Stimulated activated CD4-positive, alpha-beta T cell treated with anti-CD3 and anti-CD28 coated beads, Interleukin-15, amount 100 ng/mL, for 1 hour (primary cell): ENCODE results near the gene LCN9.
"Not testable (repeated sequence)": the region's sequence is repeated elsewhere in the genome, so short reads cannot be mapped to it uniquely, and the experiment has no call there.

ENCODE experiments used
- DNase-seq, 2 donors: peaks; one replicate each; pipeline ENCODE4 v3.0.0-alpha.2; 2020; ENCODE audit warnings: low read depth in 1 of 2, low spot score in 1 of 2

The LCN9 gene

GRCh38 chr9:135670721-135671590 lies 7.8 kb downstream of the LCN9 start:
- no peak for DNase-seq

GRCh38 chr9:135671591-135672041 lies 8.5 kb downstream of the LCN9 start:
- no peak for DNase-seq

GRCh38 chr9:135672786-135673185 lies 9.7 kb downstream of the LCN9 start:
- not testable (repeated sequence) for DNase-seq

- no peak for DNase-seq
Measured at GRCh38 chr9:135673941-135674340, 10.8 kb downstream of the LCN9 start.

DNA sequence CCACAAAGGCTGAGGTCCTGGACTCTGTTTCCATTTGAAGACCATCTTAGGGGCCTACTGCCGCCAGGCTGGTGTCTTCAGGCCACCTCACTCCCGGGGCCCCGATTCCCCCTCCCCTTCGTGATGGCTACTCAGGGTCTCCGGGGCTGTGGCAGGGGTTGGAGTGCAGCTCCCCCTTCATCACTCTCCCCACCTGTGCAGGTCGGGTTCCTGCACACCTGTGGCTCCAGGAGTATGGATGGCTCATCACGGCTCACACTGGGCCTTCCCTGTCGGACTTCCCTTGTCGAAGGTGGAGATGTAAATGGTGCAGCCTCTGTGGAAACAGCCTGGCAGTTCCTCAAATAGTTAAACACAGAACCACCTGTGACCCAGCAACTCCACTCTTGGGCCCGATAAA lies 11.9 kb downstream of the LCN9 start:
- DNase-seq: no peak

GRCh38 chr9:135676891-135677290 lies 13.8 kb downstream of the LCN9 start:
- no peak for DNase-seq

GRCh38 chr9:135677641-135678168 lies 14.6 kb downstream of the LCN9 start:
- DNase-seq: no peak

GRCh38 chr9:135678236-135679017 lies 15.3 kb downstream of the LCN9 start:
- no peak for DNase-seq

DNA sequence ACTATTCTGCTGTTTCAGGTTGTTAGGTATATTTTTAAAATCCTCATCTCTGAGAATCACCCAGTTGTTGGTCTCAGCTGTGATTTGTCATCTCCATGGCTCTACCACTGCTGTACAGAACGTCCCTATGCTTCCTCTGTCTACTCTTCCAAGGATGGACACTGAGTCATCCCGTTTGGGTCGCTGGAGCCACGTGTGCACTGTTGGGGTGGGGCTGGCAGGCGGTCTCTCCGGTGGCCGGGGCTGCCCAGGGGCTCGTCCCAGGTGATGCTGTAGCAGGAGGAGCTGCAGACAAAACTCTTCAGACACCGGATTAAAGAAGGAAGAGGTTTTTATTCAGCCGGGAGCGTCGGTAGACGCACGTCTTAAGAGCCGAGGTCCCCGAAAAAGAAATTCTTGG lies 16.9 kb downstream of the LCN9 start:
- DNase-seq: no peak

DNA sequence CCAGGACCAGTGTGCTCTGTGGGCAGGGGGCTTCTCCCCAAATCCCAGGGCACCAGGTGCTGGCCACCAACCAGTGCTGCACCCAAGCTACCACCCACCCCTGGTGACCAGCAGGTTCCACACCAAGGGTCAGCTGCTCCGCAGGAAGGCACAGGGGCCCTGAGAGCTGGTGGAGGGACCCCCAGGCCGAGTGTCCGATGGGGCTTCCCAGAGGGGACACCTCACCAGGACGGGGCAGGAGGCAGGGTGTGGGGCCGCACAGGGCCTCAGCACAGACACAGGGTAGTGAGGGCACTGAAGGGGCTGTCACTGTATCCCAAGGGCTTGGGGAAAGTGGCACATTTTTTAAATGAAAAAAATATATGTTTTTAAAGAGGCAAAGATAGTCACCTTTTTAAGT lies 18.1 kb downstream of the LCN9 start:
- DNase-seq: no peak

DNA sequence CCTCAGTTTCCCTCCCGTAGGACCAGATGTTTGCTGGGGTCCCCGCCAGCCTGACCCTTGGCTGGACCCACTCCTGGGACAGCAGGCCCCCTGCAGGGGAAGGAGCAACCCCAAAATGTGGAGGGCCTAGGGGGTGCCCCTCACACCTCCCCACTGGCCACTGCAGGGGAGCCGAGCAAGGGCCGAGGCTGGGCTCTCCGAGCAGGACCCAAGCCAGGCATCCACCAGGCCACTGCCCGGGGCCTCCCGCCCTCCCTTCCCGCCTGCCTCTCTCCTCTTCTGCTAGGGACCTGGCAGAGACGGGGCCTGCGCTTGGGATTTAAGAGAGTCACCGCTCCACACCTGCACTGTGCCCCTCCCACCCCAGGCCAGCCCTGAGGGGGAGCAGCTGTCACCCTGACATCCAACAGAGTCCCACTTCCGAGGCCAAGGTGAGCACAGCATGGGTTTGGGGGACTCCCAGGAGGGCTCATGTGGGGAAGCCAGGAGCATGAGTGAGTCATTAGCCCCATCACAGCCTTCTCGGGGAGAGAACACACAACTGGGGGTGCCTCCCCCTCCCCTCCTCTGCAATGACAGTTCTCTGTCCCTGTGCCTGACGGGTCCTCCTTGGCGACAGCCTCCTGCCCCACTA lies 20.4 kb downstream of the LCN9 start:
- no peak for DNase-seq

GRCh38 chr9:135684691-135685090 lies 21.6 kb downstream of the LCN9 start:
- DNase-seq: no peak

DNA sequence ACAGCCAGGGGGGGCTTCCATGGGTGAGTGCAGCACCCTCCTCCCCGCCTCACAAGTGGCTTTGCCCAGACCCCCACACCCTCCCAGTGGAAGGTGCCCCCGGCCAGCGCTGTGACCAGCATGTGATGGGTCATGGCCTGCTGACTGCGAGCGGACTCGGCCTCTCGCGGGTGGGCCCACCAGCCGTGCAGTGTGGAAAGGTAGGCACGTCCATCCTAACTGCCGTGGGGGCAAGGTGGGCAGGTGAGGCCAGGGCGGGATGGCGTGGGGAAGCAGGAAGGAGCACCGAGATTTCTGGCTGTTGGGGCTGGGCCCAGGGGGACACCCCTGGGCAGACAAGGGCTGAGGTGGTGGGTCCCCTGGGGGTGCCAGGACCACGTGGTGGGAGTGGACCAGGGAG lies 24.1 kb downstream of the LCN9 start:
- no peak for DNase-seq

- DNase-seq: no peak
Measured at GRCh38 chr9:135689011-135689410, 25.9 kb downstream of the LCN9 start.

DNA sequence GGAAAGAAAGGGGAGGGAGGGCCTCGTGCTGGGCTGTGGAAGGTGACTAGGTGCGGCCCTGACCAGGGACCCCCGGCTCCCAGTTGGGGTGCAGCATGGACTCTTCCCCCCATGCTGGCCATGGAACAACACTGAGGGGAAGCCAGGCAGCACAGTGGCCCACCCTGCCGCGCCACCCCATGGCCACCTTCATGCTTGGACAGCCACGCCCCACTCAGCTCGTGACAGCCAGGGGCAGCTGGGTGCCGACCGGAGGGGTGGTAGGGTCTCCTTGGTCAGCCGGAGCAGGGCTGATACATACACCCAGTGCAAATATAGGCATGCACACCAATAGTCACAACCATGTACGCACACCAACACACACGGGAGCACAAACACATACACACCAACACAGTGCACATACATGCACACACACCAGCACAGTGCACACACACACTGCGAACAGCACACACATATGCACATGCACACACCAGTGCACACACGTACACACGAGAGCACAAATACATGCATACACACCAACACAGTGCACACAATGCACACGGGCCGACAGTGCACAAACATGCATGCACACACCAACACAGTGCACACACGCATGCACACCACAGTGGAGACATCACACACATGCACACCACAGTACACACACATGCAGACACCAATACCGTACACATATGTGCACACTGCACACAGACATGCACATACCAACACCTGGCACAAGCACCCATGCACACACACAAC lies 27.9 kb downstream of the LCN9 start:
- DNase-seq: no peak

DNA sequence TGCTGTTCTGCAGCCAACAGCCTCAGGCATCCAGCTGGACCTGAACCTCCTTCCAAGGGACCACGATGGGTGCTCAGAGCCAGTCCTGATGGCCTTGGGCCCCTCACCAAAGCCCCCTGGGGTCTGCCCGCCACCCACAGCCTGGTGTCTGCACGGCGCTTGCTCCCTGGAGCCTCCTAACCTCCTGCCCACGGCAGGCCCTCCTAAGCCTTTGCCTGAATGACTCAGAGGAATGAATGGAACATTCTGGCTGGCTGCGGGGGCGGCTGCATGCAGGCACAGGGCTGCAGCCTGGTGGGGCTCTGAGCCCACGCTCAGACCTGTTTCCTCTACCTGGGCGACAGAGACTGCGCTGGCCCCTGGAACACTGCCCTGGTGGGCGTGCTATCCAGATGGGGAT lies 29.3 kb downstream of the LCN9 start:
- no peak for DNase-seq

- DNase-seq: no peak
Measured at GRCh38 chr9:135693265-135693664, 30.2 kb downstream of the LCN9 start.

GRCh38 chr9:135693771-135694170 lies 30.7 kb downstream of the LCN9 start:
- DNase-seq: no peak

DNA sequence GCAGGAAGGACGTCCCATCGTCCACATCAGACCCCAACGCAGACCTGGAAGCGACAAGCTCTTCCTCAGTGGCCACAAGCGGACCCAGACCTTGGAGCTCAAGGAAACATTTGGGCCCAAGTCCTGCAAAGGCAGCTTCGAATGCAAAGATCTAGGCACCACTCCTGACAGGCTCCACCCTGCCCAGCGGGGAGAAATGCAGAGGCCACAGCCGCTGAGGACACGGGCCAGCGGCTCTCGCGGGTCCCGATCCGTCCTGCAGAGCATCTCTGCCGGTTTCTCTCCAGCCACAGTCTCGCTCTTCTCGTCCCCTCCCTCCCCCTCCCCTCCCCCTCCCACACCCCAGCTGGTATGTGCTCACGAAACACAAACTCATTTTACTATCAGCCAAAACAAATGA lies 31.3 kb downstream of the LCN9 start:
- no peak for DNase-seq

- no peak for DNase-seq
Measured at GRCh38 chr9:135695036-135695435, 31.9 kb downstream of the LCN9 start.

DNA sequence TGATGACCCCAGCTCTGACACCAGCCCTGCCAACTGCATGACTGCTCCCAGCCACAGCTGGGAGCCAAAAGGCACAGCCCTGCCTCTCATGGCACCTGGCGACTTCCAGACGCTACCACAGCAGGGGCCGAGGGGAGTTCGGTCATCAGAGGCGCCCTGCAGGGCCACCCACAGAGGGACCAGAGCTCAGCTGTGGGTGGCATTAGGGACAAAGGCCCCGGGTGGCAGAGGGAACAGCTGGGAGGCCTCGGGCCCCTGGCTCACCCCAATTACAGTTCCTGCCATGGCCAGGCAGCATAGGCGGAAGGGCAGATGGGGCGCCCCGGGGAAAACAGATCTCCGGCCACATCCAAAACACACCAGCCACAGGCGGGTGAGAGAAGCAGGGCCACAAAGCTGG lies 32.5 kb downstream of the LCN9 start:
- no peak for DNase-seq
